Measurements from ENCODE around the gene BUD23. TPM values are rescaled to one million over a fixed set of nuclear protein-coding genes. Genes with fewer than 3 reads are reported as not detected.

BUD23 gene
- total and polyA plus RNA-seq, 4 experiments from 2014 or later, result 54.3 to 187 (median 87.5) TPM

GRCh38 chr7:73703757-73704639 lies 20.6 kb downstream of the BUD23 start:
- no peak overlapping the region for H3K4me3 ChIP-seq (ENCODE audit: low read length in 2 of 2)
- peak overlapping the region in 1 of 8 donors; percentile 39 for H3K4me3 Mint-ChIP-seq

DNA sequence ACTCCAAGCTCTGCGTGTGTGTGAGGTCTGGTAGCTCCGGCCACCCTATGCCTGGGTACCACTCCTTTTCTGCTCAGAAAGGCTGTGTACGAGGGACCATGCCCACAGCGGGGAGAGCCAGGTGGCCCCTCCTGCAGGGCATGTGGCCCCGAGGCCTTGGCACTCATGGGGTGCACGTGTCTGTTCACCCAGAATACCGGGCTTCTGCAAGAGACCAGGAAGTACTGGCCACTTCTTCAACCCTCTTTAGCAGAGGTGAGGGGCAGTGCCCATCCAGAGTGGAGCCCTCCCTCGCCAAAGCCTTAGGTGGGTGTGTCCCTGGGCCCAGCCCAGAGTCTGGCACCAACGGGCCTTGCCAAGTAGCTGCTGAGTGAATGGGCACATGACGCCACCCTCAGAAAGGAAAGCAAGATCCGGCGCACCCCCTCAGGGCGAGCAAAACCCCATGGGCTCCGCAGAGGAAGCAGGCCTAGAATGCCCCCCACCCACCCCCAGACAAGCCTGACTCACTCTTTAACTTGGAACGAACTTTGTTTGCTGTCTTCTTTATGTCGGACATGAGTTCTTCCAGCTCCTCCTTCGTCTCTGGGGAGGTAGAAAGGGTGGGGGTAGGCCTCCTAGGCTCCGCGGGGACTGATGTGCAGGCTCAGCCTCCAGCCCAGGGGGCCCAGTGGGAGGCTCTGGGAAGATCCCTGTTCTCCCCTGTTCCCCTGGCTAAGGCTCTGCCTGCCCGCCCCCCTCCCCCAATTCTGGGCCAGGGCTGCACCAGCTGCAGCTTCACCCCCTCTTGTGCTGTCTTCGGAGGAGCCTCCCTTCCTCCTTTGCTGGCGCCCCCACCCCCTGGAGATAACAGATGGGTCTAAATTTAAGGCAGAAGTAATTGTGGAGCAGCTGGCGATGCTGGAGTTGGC lies 21.5 kb downstream of the BUD23 start:
- intact Hi-C loops (cut with micrococcal nuclease), result no loop called here
- ChIA-PET POLR2A (ENCODE audit: partially characterized antibody) (interaction anchor here (1.5 kb wide), 1 partner anchor 13 kb away, joined by 4 read pairs; no protein-coding TSS in a partner anchor), CTCF (ENCODE audit: partially characterized antibody) (interaction anchor here (1.3 kb wide), 1 partner anchor 29 kb away, joined by 4 read pairs; no protein-coding TSS in a partner anchor)
- peaks cover 4 to 8% (median 4%) of the 10 kb centered on the region in 4 donors for H3K4me1 Mint-ChIP-seq
- peak overlapping the region in 1 of 8 donors; percentile 39 for H3K4me3 Mint-ChIP-seq
- H3K9me3 Mint-ChIP-seq, result no peaks in the 10 kb centered on the region
- no peak overlapping the region for H3K4me3 ChIP-seq (ENCODE audit: low read length in 2 of 2)
- H3K36me3 ChIP-seq (ENCODE audit: insufficient read depth, low read length), result peaks cover under 1% of the 10 kb centered on the region
- no peak overlapping the region for H3K27ac ChIP-seq (ENCODE audit: low read depth, low read length)
- no peak for DNase-seq
- H3K27me3 Mint-ChIP-seq, result no peaks in the 10 kb centered on the region
- H3K4me1 ChIP-seq (ENCODE audit: insufficient read depth, low read length), result peaks cover 13% of the 10 kb centered on the region
- peak overlapping the region in 1 of 7 donors; percentile 12 for H3K27ac Mint-ChIP-seq
- no peaks in the 10 kb centered on the region for H3K9me3 ChIP-seq (ENCODE audit: control insufficient read depth in 1 of 2, low read length in 2 of 2)
- no peaks in the 10 kb centered on the region for H3K27me3 ChIP-seq (ENCODE audit: insufficient read depth, low read length)
- peaks cover 0 to 12% of the 10 kb centered on the region in 2 donors for H3K36me3 Mint-ChIP-seq

More at GRCh38 chr7:73703757-73704639, 20.6 kb downstream of the BUD23 start:
- H3K9me3 ChIP-seq (ENCODE audit: control insufficient read depth in 1 of 2, low read length in 2 of 2), result no peaks in the 10 kb centered on the region
- H3K4me1 ChIP-seq (ENCODE audit: insufficient read depth, low read length), result peaks cover 13% of the 10 kb centered on the region
- ChIA-PET CTCF (ENCODE audit: partially characterized antibody) (no interaction called here), POLR2A (ENCODE audit: partially characterized antibody) (no interaction called here)
- intact Hi-C loops (cut with micrococcal nuclease), result no loop called here
- H3K36me3 ChIP-seq (ENCODE audit: insufficient read depth, low read length), result peaks cover 9% of the 10 kb centered on the region
- H3K9me3 Mint-ChIP-seq, result no peaks in the 10 kb centered on the region
- no peak overlapping the region for H3K27ac ChIP-seq (ENCODE audit: low read depth, low read length)
- no peaks in the 10 kb centered on the region for H3K27me3 Mint-ChIP-seq
- no peak overlapping the region for H3K27ac Mint-ChIP-seq
- H3K36me3 Mint-ChIP-seq, result peaks cover 0 to 16% of the 10 kb centered on the region in 2 donors
- H3K4me1 Mint-ChIP-seq, result peaks cover 4 to 8% (median 4%) of the 10 kb centered on the region in 4 donors
- no peaks in the 10 kb centered on the region for H3K27me3 ChIP-seq (ENCODE audit: insufficient read depth, low read length)
- DNase-seq, result no peak

DNA sequence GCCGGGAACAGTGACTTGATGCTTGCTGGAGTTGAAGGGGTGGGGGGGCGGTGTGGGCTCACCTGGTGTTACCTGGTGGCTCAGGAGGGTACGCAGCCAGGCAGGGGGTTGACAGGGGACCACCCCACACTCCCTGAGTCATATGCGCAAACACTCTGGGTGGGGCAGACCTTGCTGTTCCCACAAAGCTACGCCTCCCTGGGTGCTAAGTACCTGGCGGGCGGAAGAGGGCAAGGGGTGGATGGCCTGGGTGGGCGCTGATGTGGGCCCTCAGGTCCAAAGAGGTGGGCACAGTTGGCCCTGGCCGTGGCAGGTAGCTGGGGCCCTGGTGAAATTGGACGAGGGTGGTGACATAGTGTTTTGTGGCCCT lies 22.1 kb downstream of the BUD23 start:
- intact Hi-C loops (cut with micrococcal nuclease), result no loop called here
- Mint-ChIP-seq H3K36me3 (peaks cover 0 to 12% of the 10 kb centered on the region in 2 donors), H3K9me3 (no peaks in the 10 kb centered on the region), H3K4me3 (no peak overlapping the region), H3K27me3 (no peaks in the 10 kb centered on the region), H3K27ac (no peak overlapping the region), H3K4me1 (peaks cover 4 to 8% (median 4%) of the 10 kb centered on the region in 4 donors)
- CTCF ChIA-PET (ENCODE audit: partially characterized antibody), result interaction anchor here (1.3 kb wide), 1 partner anchor 29 kb away, joined by 4 read pairs; no protein-coding TSS in a partner anchor
- no peaks in the 10 kb centered on the region for H3K27me3 ChIP-seq (ENCODE audit: insufficient read depth, low read length)
- H3K4me3 ChIP-seq (ENCODE audit: low read length in 2 of 2), result no peak overlapping the region
- POLR2A ChIA-PET (ENCODE audit: partially characterized antibody), result interaction anchor here (0.6 to 1.5 kb wide), 2 partner anchors 12 to 14 kb away, joined by 3 to 4 read pairs; partner anchors contain the start of gene STX1A
- H3K36me3 ChIP-seq (ENCODE audit: insufficient read depth, low read length), result no peaks in the 10 kb centered on the region
- H3K9me3 ChIP-seq (ENCODE audit: control insufficient read depth in 1 of 2, low read length in 2 of 2), result no peaks in the 10 kb centered on the region
- peaks cover 13% of the 10 kb centered on the region for H3K4me1 ChIP-seq (ENCODE audit: insufficient read depth, low read length)
- H3K27ac ChIP-seq (ENCODE audit: low read depth, low read length), result no peak overlapping the region
- DNase-seq, result no peak

- intact Hi-C loops (cut with micrococcal nuclease), result no loop called here
Measured at GRCh38 chr7:73706126-73707044, 23.0 kb downstream of the BUD23 start.

DNA sequence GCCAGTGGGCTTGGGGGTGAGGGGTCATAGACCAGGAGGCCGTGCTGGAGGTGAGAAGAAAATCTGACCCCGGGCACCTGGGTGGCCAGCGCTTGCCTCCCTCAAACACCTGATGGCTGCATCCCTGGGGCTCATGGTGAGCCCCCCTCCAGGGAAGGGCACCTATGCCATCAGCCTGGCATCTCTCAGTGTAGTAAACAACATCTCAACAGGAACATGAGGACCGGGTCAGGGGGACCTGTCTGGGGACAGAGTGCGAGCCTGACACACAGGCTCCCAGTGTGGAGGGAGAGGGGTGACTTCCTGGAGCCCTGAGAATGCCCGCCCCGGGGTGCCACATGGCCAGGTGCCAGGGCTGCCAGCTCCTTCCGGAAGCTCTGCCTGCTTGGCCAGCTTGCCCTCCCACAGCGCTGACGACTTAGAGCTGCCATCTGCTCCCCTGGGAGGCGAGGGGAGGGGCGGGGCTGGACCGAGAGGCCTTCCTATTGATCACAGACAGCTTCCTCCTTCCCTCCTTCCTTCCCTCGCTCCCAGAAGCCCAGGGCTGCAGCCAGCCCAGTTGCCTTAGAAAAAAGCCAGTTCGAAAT lies 23.7 kb downstream of the BUD23 start:
- Histone ChIP-seq H3K27ac (ENCODE audit: low read depth, low read length) (no peak overlapping the region), H3K4me1 (ENCODE audit: insufficient read depth, low read length) (peaks cover 13% of the 10 kb centered on the region), H3K36me3 (ENCODE audit: insufficient read depth, low read length) (no peaks in the 10 kb centered on the region), H3K4me3 (ENCODE audit: low read length in 2 of 2) (no peak overlapping the region), H3K27me3 (ENCODE audit: insufficient read depth, low read length) (no peaks in the 10 kb centered on the region), H3K9me3 (ENCODE audit: control insufficient read depth in 1 of 2, low read length in 2 of 2) (no peaks in the 10 kb centered on the region)
- Mint-ChIP-seq H3K36me3 (peaks cover 0 to 5% of the 10 kb centered on the region in 2 donors), H3K4me3 (no peak overlapping the region), H3K27me3 (no peaks in the 10 kb centered on the region), H3K4me1 (peaks cover 0 to 8% (median 4%) of the 10 kb centered on the region in 4 donors), H3K9me3 (no peaks in the 10 kb centered on the region), H3K27ac (peak overlapping the region in 2 of 7 donors; percentile 31 to 42)
- DNase-seq, result no peak
- ChIA-PET POLR2A (ENCODE audit: partially characterized antibody) (no interaction called here), CTCF (ENCODE audit: partially characterized antibody) (interaction anchor here (1.1 to 1.3 kb wide), 3 partner anchors 11 to 101 kb away, joined by 3 to 7 read pairs (median 4); no protein-coding TSS in a partner anchor)
- intact Hi-C loops (cut with micrococcal nuclease), result no loop called here

More at GRCh38 chr7:73706126-73707044, 23.0 kb downstream of the BUD23 start:
- Mint-ChIP-seq H3K27ac (peak overlapping the region in 1 of 7 donors; percentile 42), H3K4me1 (peaks cover 4 to 8% (median 4%) of the 10 kb centered on the region in 4 donors), H3K9me3 (no peaks in the 10 kb centered on the region), H3K27me3 (no peaks in the 10 kb centered on the region), H3K4me3 (no peak overlapping the region), H3K36me3 (peaks cover 0 to 12% of the 10 kb centered on the region in 2 donors)
- Histone ChIP-seq H3K27ac (ENCODE audit: low read depth, low read length) (no peak overlapping the region), H3K9me3 (ENCODE audit: control insufficient read depth in 1 of 2, low read length in 2 of 2) (no peaks in the 10 kb centered on the region), H3K4me3 (ENCODE audit: low read length in 2 of 2) (no peak overlapping the region), H3K36me3 (ENCODE audit: insufficient read depth, low read length) (no peaks in the 10 kb centered on the region), H3K4me1 (ENCODE audit: insufficient read depth, low read length) (peaks cover 13% of the 10 kb centered on the region), H3K27me3 (ENCODE audit: insufficient read depth, low read length) (no peaks in the 10 kb centered on the region)
- ChIA-PET CTCF (ENCODE audit: partially characterized antibody) (interaction anchor here (1.1 to 1.3 kb wide), 3 partner anchors 10 to 100 kb away, joined by 3 to 7 read pairs (median 4); no protein-coding TSS in a partner anchor), POLR2A (ENCODE audit: partially characterized antibody) (interaction anchor here (0.6 to 1.5 kb wide), 2 partner anchors 11 to 13 kb away, joined by 3 to 4 read pairs; partner anchors contain the start of gene STX1A)
- no peak for DNase-seq

DNA sequence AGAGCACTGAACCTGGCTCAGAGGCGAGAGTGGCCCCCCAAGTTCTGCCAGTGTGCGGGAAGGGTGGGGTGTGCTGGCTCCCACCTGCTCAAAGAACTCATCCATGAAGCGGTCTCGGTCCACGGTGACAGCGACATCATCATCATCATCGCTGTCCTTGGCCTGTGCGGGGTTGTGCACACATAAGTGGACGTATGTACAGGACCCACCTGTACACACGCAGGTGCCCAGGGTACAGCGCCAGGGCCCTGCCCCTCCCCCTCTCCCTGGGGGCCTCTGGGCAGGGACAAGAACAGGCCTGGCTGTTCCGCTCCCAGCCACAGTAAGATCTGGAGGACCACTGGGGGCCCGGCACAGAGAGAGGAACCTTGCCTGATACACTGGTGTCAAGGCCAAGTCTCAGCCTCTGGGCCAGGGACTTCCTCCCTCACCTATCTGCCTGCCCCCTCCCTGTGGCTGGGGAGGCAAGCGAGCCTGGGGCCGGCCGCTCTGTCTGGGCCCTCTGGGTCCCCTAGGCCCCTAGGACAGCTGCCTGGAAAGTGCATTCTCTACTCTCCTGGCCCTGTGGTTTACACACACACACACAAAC lies 25.7 kb downstream of the BUD23 start:
- Histone ChIP-seq H3K36me3 (ENCODE audit: insufficient read depth, low read length) (no peaks in the 10 kb centered on the region), H3K27ac (ENCODE audit: low read depth, low read length) (no peak overlapping the region), H3K9me3 (ENCODE audit: control insufficient read depth in 1 of 2, low read length in 2 of 2) (no peaks in the 10 kb centered on the region), H3K4me3 (ENCODE audit: low read length in 2 of 2) (no peak overlapping the region), H3K27me3 (ENCODE audit: insufficient read depth, low read length) (no peaks in the 10 kb centered on the region), H3K4me1 (ENCODE audit: insufficient read depth, low read length) (peaks cover 12% of the 10 kb centered on the region)
- DNase-seq, result no peak
- CTCF ChIA-PET (ENCODE audit: partially characterized antibody), result no interaction called here
- H3K4me1 Mint-ChIP-seq, result peaks cover 0 to 17% (median 5%) of the 10 kb centered on the region in 4 donors
- H3K27ac Mint-ChIP-seq, result no peak overlapping the region
- intact Hi-C loops (cut with micrococcal nuclease), result no loop called here
- H3K27me3 Mint-ChIP-seq, result no peaks in the 10 kb centered on the region
- peaks cover 0 to 1% of the 10 kb centered on the region in 2 donors for H3K36me3 Mint-ChIP-seq
- no peak overlapping the region for H3K4me3 Mint-ChIP-seq
- POLR2A ChIA-PET (ENCODE audit: partially characterized antibody), result no interaction called here
- no peaks in the 10 kb centered on the region for H3K9me3 Mint-ChIP-seq

Measured in CD4-positive, alpha-beta memory T cell (primary cell).